Mesodermal cell (in vitro differentiated cells): ENCODE data around the gene TICAM1.
A peak's percentile ranks its signal among the peaks of the same experiment; 100 is the strongest.
"Not testable (repeated sequence)": the region's sequence is repeated elsewhere in the genome, so short reads cannot be mapped to it uniquely, and the experiment has no call there.

Experiments
- H3K27ac ChIP-seq: 2 replicates; pipeline ENCODE4 v1.7.0; 2013; ENCODE audit warnings: mild to moderate bottlenecking, low read depth, low read length, moderate library complexity; ENCODE audit not compliant: severe bottlenecking
- H3K36me3 ChIP-seq: 2 replicates; pipeline ENCODE4 v1.7.1; 2013; ENCODE audit warnings: mild to moderate bottlenecking, low read length, moderate library complexity; ENCODE audit not compliant: control insufficient read depth, insufficient read depth
- H3K4me1 ChIP-seq: one replicate; pipeline ENCODE4 v1.7.1; 2013; ENCODE audit warnings: mild to moderate bottlenecking, low read length; ENCODE audit not compliant: insufficient read depth, control insufficient read depth, poor library complexity, severe bottlenecking
- H3K4me3 ChIP-seq: 2 replicates; pipeline ENCODE4 v1.7.0; 2013; ENCODE audit warnings: low read length, control low read depth, mild to moderate bottlenecking; ENCODE audit not compliant: insufficient read depth, poor library complexity, severe bottlenecking; ENCODE audit errors: extremely low read depth
- H3K9me3 ChIP-seq: 2 replicates; pipeline ENCODE4 v1.7.1; 2013; ENCODE audit warnings: mild to moderate bottlenecking, low read length, moderate library complexity; ENCODE audit not compliant: control insufficient read depth
- WGBS, 2 experiments: methylation state at CpG; one replicate each; pipeline ENCODE4 v1.1.5; 2013; ENCODE audit warnings: missing lambda C conversion rate in 2 of 2; ENCODE audit not compliant: insufficient coverage in 2 of 2; 5-methylcytosine and 5-hydroxymethylcytosine counted together

TICAM1 gene

GRCh38 chr19:4866595-4867424, 35.3 kb upstream of the TICAM1 start:
- peaks cover 12% of the 10 kb centered on the region for H3K4me1 ChIP-seq
- H3K27ac ChIP-seq = peak overlapping the region; percentile 62
- WGBS, 2 experiments = 15 to 27% methylated on average over 9 to 13 of the region's 22 CpGs
- peak overlapping the region; percentile 91 for H3K4me3 ChIP-seq
- H3K36me3 ChIP-seq = peaks cover 19% of the 10 kb centered on the region
- no peaks in the 10 kb centered on the region for H3K9me3 ChIP-seq

- H3K27ac ChIP-seq = no peak overlapping the region
- WGBS, 2 experiments = 94% methylated on average over 5 to 10 of the region's 10 CpGs
Observed at GRCh38 chr19:4861147-4861546, 29.6 kb upstream of the TICAM1 start.

DNA sequence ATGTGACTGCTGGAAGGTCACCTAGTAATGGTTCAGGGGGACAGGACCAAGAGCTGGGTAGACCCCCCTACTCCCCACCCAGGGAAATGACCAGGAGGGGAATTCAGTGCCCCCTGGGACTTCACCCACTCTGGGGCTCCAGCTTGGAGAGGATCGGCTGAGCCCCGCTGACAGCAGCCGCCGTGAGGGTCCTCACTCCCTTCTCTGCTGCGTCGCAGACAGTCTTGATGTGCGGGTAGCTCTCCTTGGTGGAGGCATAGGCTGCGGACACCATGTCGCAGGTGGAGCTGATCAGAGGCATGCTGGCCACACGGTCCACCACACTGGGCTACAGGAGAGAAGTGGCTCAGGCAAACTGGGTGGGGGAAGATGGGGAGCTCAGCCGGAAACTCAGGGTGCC, 28.2 kb upstream of the TICAM1 start:
- WGBS, 2 experiments = 95 to 97% methylated on average over 10 to 11 of the region's 11 CpGs
- Histone ChIP-seq H3K9me3 (no peaks in the 10 kb centered on the region), H3K36me3 (peaks cover 72% of the 10 kb centered on the region), H3K4me1 (no peaks in the 10 kb centered on the region), H3K27ac (no peak overlapping the region), H3K4me3 (no peak overlapping the region)

More at GRCh38 chr19:4861147-4861546, 29.6 kb upstream of the TICAM1 start:
- H3K36me3 ChIP-seq = peaks cover 61% of the 10 kb centered on the region
- H3K4me3 ChIP-seq = no peak overlapping the region
- H3K4me1 ChIP-seq = peaks cover under 1% of the 10 kb centered on the region
- no peaks in the 10 kb centered on the region for H3K9me3 ChIP-seq

GRCh38 chr19:4856468-4856867, 25.0 kb upstream of the TICAM1 start:
- 91 to 95% methylated on average over 7 to 11 of the region's 12 CpGs for WGBS, 2 experiments

GRCh38 chr19:4853506-4853905, 22.0 kb upstream of the TICAM1 start:
- WGBS, 2 experiments = 78 to 80% methylated on average over 5 of the region's 8 CpGs
- peaks cover 79% of the 10 kb centered on the region for H3K36me3 ChIP-seq

More at GRCh38 chr19:4856468-4856867, 25.0 kb upstream of the TICAM1 start:
- H3K4me1 ChIP-seq, H3K4me3 ChIP-seq, H3K9me3 ChIP-seq, H3K27ac ChIP-seq: not testable (repeated sequence)
- H3K36me3 ChIP-seq = peaks cover 81% of the 10 kb centered on the region

DNA sequence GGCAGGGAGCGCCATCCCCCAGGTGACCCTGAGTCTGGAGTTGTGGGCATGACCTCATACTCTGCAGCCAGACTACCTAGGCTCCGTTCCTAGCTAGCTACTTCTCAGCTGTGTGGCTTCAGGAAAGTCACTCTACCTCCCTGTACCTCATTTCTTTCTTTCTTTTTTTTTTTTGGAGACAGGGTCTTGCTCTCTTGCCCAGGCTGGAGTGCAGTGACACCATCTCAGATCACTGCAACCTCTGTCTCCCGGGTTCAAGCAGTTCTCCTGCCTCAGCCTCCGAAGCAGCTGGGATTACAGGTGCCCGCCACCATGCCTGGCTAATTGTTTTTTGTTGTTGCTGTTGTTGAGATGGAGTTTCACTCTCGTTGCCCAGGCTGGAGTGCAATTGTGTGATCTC, 21.0 kb upstream of the TICAM1 start:
- Histone ChIP-seq H3K27ac (no peak overlapping the region), H3K9me3 (no peaks in the 10 kb centered on the region), H3K4me3 (no peak overlapping the region), H3K36me3 (peaks cover 86% of the 10 kb centered on the region), H3K4me1 (no peaks in the 10 kb centered on the region)
- WGBS, 2 experiments = 90 to 95% methylated on average over 5 to 6 of the region's 6 CpGs

More at GRCh38 chr19:4853506-4853905, 22.0 kb upstream of the TICAM1 start:
- H3K27ac ChIP-seq, H3K9me3 ChIP-seq, H3K4me3 ChIP-seq, H3K4me1 ChIP-seq: not testable (repeated sequence)

DNA sequence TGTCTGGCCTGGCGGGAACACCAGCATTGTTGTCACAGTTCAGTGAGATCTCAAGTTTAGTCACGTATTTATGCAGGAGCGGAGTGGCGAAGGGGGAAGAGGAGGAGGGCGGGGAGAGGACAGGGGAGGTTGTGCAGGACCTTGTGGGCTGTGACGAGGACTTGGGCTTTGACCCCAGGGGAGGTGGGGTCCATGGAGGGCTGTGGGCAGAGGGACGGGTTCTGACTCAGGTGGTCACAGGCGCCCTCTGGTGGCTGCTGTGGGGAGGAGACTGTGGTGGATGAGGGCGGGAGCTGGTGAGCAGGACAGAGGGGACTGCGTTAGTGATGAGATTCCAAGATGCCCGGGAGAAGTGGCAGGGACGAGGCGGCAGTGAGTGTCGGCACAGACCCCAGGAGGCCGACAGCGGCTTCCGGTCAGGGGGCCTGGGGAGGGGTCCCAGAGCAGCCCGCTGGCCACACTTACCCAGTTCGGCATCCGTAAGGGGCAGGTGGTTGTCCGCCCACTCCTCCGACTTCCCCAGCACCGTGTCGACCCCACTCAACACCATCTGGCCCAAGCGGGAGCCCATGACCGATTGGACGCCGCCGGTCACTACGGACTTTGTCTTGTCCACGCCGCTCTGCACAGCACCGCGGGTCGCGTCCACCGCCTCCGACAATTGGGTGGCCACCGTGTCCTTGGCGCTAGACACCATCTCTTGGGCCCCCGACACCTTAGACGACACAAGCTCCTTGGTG, 20.2 kb upstream of the TICAM1 start:
- H3K36me3 ChIP-seq = peaks cover 85% of the 10 kb centered on the region
- H3K9me3 ChIP-seq = no peaks in the 10 kb centered on the region
- H3K27ac ChIP-seq = no peak overlapping the region
- 76 to 85% methylated on average over 30 to 42 of the region's 42 CpGs for WGBS, 2 experiments
- no peak overlapping the region for H3K4me3 ChIP-seq
- H3K4me1 ChIP-seq = no peaks in the 10 kb centered on the region

DNA sequence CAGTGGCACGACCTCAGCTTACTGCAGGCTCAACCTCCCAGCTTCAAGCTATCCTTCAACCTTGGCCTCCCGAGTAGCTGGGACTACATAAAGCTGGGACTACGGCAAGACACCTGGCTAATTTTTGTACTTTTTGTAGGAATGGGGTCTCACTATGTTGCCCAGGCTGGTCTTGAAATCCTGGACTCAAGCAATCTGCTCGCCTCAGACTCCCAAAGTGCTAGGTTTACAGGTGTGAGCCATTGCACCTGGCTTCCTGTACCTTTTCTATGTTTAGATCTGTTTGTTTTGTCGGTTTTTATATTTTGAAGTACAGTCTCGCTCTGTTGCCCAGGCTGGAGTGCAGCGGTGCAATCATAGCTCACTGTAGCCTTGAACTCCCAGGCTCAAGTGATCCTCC, 17.5 kb upstream of the TICAM1 start:
- H3K27ac ChIP-seq = no peak overlapping the region
- no peaks in the 10 kb centered on the region for H3K4me1 ChIP-seq
- WGBS, 2 experiments = 92 to 95% methylated on average over 6 to 7 of the region's 7 CpGs
- no peak overlapping the region for H3K4me3 ChIP-seq
- no peaks in the 10 kb centered on the region for H3K9me3 ChIP-seq
- peaks cover 84% of the 10 kb centered on the region for H3K36me3 ChIP-seq

- Histone ChIP-seq H3K9me3 (no peaks in the 10 kb centered on the region), H3K27ac (no peak overlapping the region), H3K36me3 (peaks cover 90% of the 10 kb centered on the region), H3K4me1 (no peaks in the 10 kb centered on the region), H3K4me3 (no peak overlapping the region)
- WGBS, 2 experiments = 97% methylated on average over 17 to 21 of the region's 23 CpGs
Observed at GRCh38 chr19:4847190-4847973, 15.9 kb upstream of the TICAM1 start.

DNA sequence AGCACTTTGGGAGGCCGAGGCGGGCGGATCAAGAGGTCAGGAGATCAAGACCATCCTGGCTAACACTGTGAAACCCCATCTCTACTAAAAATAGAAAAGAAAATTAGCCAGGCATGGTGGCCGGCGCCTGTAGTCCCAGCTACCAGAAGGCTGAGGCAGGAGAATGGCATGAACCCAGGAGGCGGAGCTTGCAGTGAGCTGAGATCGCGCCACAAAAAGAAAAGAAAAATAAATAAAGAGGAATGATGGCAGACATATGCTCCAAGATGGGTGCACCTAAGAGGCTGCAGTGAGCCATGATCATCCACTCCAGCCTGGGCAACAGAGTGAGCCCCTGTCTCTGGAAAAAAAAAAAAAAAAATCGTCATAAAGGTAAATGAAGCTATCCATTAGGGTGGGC, 14.5 kb upstream of the TICAM1 start:
- not testable (repeated sequence) for H3K9me3 ChIP-seq, H3K4me3 ChIP-seq, H3K27ac ChIP-seq, H3K4me1 ChIP-seq
- H3K36me3 ChIP-seq = peaks cover 89% of the 10 kb centered on the region
- WGBS, 2 experiments = 97 to 100% methylated on average over 3 to 5 of the region's 9 CpGs
